Trophoblast cell (in vitro differentiated cells and primary cell): ENCODE results near the gene SLC5A5.

Experiments used
- DNase-seq, 2 donors: peaks; one replicate each; pipeline ENCODE4 v3.0.0-alpha.2; 2016
- H2AFZ ChIP-seq: 2 replicates; pipeline ENCODE4 v1.6.1; 2013; ENCODE audit warnings: low read length, moderate library complexity, mild to moderate bottlenecking; ENCODE audit not compliant: insufficient read depth, poor library complexity
- H2AK5ac ChIP-seq: 2 replicates; pipeline ENCODE4 v1.6.1; 2013; ENCODE audit warnings: mild to moderate bottlenecking, low read length
- H2BK120ac ChIP-seq: 2 replicates; pipeline ENCODE4 v1.6.1; 2013; ENCODE audit warnings: low read length, mild to moderate bottlenecking, moderate library complexity; ENCODE audit not compliant: insufficient read depth, poor library complexity
- H2BK12ac ChIP-seq: 2 replicates; pipeline ENCODE4 v1.6.1; 2013; ENCODE audit warnings: mild to moderate bottlenecking, low read length, moderate library complexity
- H2BK5ac ChIP-seq: 2 replicates; pipeline ENCODE4 v1.6.1; 2013; ENCODE audit warnings: low read length, low read depth, moderate library complexity, mild to moderate bottlenecking; ENCODE audit not compliant: poor library complexity
- H3K14ac ChIP-seq: 2 replicates; pipeline ENCODE4 v1.6.1; 2013; ENCODE audit warnings: mild to moderate bottlenecking, low read length
- H3K18ac ChIP-seq: 2 replicates; pipeline ENCODE4 v1.6.1; 2013; ENCODE audit warnings: mild to moderate bottlenecking, low read length
- H3K23ac ChIP-seq: 2 replicates; pipeline ENCODE4 v1.6.1; 2013; ENCODE audit warnings: low read length
- H3K27ac ChIP-seq: 2 replicates; pipeline ENCODE4 v1.5.1; 2013; ENCODE audit warnings: low read depth, mild to moderate bottlenecking, inconsistent platforms, low read length, moderate library complexity
- H3K27me3 ChIP-seq: 2 replicates; pipeline ENCODE4 v1.6.1; 2013; ENCODE audit warnings: inconsistent platforms, mild to moderate bottlenecking, low read length, moderate library complexity; ENCODE audit not compliant: insufficient read depth
- H3K36me3 ChIP-seq, 2 experiments: 1 replicate in 1 of 2; 2 replicates in 1 of 2; pipeline ENCODE4 v1.6.1; 2013; ENCODE audit warnings: low read length in 2 of 2, mild to moderate bottlenecking in 2 of 2, moderate library complexity in 1 of 2; ENCODE audit not compliant: insufficient read depth in 2 of 2, control insufficient read depth in 1 of 2
- H3K4ac ChIP-seq: 2 replicates; pipeline ENCODE4 v1.6.1; 2013; ENCODE audit warnings: low read depth, mild to moderate bottlenecking, low read length, moderate library complexity
- H3K4me1 ChIP-seq, 2 experiments: 1 replicate in 1 of 2; 2 replicates in 1 of 2; pipeline ENCODE4 v1.6.1; 2013; ENCODE audit warnings: low read length in 2 of 2, mild to moderate bottlenecking in 2 of 2, moderate library complexity in 1 of 2; ENCODE audit not compliant: insufficient read depth in 2 of 2, control insufficient read depth in 1 of 2
- H3K4me2 ChIP-seq: 2 replicates; pipeline ENCODE4 v1.6.1; 2013; ENCODE audit warnings: inconsistent platforms, mild to moderate bottlenecking, low read length, moderate library complexity
- H3K4me3 ChIP-seq: 2 replicates; pipeline ENCODE4 v1.5.1; 2013; ENCODE audit warnings: mild to moderate bottlenecking, low read depth, low read length, inconsistent platforms
- H3K79me1 ChIP-seq: one replicate; pipeline ENCODE4 v1.6.1; 2013; ENCODE audit warnings: low read length
- H3K79me2 ChIP-seq: 2 replicates; pipeline ENCODE4 v1.6.1; 2013; ENCODE audit warnings: low read length, mild to moderate bottlenecking; ENCODE audit not compliant: control insufficient read depth, insufficient read depth, poor library complexity
- H3K9ac ChIP-seq: 2 replicates; pipeline ENCODE4 v1.6.1; 2013; ENCODE audit warnings: mild to moderate bottlenecking, low read length
- H3K9me3 ChIP-seq: 2 replicates; pipeline ENCODE4 v1.6.1; 2013; ENCODE audit warnings: low read depth, mild to moderate bottlenecking, control low read depth, inconsistent platforms, low read length; ENCODE audit not compliant: insufficient read depth
- H4K12ac ChIP-seq: 2 replicates; pipeline ENCODE4 v1.6.1; 2013; ENCODE audit warnings: low read depth, mild to moderate bottlenecking, low read length, moderate library complexity
- H4K8ac ChIP-seq: 2 replicates; pipeline ENCODE4 v1.6.1; 2013; ENCODE audit warnings: low read depth, mild to moderate bottlenecking, low read length, moderate library complexity
- H4K91ac ChIP-seq: one replicate; pipeline ENCODE4 v1.6.1; 2013; ENCODE audit warnings: low read depth, mild to moderate bottlenecking, low read length, moderate library complexity
- WGBS: extraction: QIAGEN DNeasy Blood & Tissue Kit; methylation state at CpG from one replicate; pipeline ENCODE4 v1.1.7; 2013; ENCODE audit warnings: missing lambda C conversion rate; ENCODE audit not compliant: insufficient read length, insufficient coverage; ENCODE audit errors: extremely low coverage; 5-methylcytosine and 5-hydroxymethylcytosine counted together

Gene SLC5A5

DNA sequence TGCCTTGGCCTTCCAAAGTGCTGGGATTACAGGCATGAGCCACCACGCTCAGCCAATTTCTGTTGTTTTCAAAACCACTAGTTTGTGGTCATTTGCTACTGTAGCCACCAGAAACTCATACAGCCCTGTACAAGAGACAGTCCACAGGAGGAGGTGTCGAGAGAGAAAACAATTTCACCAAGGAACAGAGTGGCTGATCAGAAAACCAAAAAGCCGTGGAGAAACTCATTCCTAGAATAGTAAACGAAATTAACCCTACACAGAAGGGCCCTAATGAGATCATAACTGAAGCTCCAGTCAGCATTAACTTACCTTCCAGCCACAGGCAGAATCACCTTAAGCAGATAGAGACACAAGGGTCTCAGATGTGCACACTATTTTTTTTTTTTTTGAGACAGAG is 57.3 kb downstream of the SLC5A5 start:
- H2BK120ac ChIP-seq, result no peak overlapping the region
- no CpG with 5 or more reads among the region's 4 CpGs for WGBS

DNA sequence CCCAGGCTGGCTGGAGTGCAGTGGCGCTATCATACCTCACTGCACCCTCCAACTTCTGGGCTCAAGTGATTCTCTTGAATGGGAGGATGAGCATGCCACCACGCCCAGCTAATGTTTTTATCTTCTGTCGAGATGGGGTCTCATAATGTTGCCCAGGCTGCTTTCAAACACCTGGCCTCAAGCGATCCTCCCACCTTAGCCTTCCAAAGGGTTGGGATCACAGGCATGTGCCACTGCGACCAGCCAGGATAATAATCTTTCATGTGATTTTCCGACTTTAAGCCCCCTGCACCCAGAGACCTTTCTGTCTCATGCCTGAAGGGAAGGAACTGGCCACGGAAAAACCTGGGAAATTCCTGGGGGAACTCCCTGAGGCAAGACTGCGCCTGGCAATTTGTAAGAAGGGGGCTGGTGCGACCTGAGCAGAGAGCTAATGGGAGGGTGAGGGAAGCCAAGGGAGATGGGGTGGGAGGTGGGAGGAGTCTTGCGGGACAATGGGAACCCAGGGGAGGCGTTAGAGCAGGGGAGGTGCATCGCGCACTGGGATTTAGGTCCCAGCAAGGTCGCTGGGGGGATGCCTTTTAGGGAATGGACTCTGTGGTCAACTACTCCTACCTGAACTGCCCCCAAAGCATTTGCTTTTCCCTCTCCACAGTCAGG is 59.9 kb downstream of the SLC5A5 start:
- Histone ChIP-seq H3K79me1 (peaks cover 8% of the 10 kb centered on the region), H3K18ac (no peak overlapping the region), H3K36me3 (peaks cover 4 to 7% of the 10 kb centered on the region in 2 experiments), H3K4ac (no peak overlapping the region), H3K14ac (no peak overlapping the region), H3K27me3 (no peaks in the 10 kb centered on the region), H3K4me1 (peaks cover 9 to 14% of the 10 kb centered on the region in 2 experiments), H3K4me2 (peak overlapping the region; percentile 72), H3K27ac (no peak overlapping the region), H3K79me2 (peaks cover 5% of the 10 kb centered on the region), H4K8ac (peak overlapping the region; percentile 77), H3K23ac (no peak overlapping the region), H2BK120ac (no peak overlapping the region), H3K4me3 (no peak overlapping the region), H2BK5ac (no peak overlapping the region), H3K9ac (no peak overlapping the region), H2AK5ac (no peak overlapping the region), H2BK12ac (no peak overlapping the region), H2AFZ (peak overlapping the region; percentile 80), H4K12ac (peak overlapping the region; percentile 9), H4K91ac (no peak overlapping the region), H3K9me3 (no peaks in the 10 kb centered on the region)
- no peak for DNase-seq
- WGBS, result no CpG with 5 or more reads among the region's 14 CpGs

More for the DNA sequence above, 57.3 kb downstream of the SLC5A5 start:
- peaks cover 5% of the 10 kb centered on the region for H3K79me2 ChIP-seq
- no peak overlapping the region for H4K12ac ChIP-seq
- H3K14ac ChIP-seq, result no peak overlapping the region
- H3K79me1 ChIP-seq, result peaks cover 8% of the 10 kb centered on the region
- H3K27ac ChIP-seq, result no peak overlapping the region
- no peak overlapping the region for H3K4me3 ChIP-seq
- H3K23ac ChIP-seq, result no peak overlapping the region
- no peaks in the 10 kb centered on the region for H3K27me3 ChIP-seq
- H4K8ac ChIP-seq, result no peak overlapping the region
- no peak overlapping the region for H3K18ac ChIP-seq
- H3K9me3 ChIP-seq, result no peaks in the 10 kb centered on the region
- no peak for DNase-seq
- H3K4me1 ChIP-seq, result peaks cover 9 to 14% of the 10 kb centered on the region in 2 experiments
- H4K91ac ChIP-seq, result no peak overlapping the region
- no peak overlapping the region for H2AFZ ChIP-seq
- no peak overlapping the region for H2AK5ac ChIP-seq
- H3K4ac ChIP-seq, result no peak overlapping the region
- no peak overlapping the region for H3K4me2 ChIP-seq
- H3K9ac ChIP-seq, result no peak overlapping the region
- no peak overlapping the region for H2BK5ac ChIP-seq
- H3K36me3 ChIP-seq, result no peaks in the 10 kb centered on the region
- no peak overlapping the region for H2BK12ac ChIP-seq

DNA sequence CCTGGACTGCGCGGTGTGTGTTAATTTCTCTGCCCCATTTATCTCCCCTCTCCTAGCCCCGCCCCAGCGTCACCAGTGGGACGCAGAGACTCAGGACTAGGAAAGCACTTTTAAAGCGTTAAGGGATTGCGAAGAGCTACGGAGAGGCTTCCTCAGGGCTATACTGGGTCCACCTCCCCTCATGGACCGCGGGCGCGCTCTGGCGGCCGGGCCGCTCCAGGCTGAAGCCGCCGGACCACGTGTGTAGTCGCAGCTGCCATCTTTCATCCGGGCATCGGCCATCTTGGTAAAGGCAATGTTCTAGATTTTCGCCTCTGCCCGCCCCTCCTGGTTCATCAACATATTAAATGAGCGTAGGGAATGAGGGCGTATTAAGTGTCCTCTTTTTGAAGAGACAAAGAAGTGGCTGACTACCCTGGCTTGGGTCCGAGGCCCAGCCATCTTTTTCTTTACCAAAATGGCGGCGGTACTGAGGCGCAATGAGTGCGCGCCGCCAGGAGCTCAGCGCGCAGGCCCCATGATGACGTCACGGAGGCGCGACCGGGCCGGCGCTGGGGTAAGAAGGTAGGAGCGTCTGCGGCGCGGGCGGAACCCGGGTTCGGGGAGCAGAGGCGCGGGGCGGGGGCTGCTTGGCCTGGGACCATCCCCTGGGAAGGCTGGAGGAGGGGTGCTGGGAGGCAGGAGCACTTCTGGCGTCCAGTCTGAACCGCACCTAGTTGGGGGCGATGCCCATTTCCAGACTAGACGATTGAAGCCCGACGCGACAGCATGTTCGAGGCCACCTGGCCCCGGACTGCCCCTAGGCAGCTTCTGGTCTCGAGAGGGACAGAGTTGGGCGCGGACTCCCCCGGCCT is 61.0 kb downstream of the SLC5A5 start, which contains the start of gene CCDC124:
TSS of gene CCDC124 (plus strand) at position 531 of the 854 bp plus-strand sequence. CDS start 3,406 bp downstream, outside the sequence.
- no CpG with 5 or more reads among the region's 64 CpGs for WGBS
- no peak within 1 kb of the TSS for H3K23ac ChIP-seq

DNA sequence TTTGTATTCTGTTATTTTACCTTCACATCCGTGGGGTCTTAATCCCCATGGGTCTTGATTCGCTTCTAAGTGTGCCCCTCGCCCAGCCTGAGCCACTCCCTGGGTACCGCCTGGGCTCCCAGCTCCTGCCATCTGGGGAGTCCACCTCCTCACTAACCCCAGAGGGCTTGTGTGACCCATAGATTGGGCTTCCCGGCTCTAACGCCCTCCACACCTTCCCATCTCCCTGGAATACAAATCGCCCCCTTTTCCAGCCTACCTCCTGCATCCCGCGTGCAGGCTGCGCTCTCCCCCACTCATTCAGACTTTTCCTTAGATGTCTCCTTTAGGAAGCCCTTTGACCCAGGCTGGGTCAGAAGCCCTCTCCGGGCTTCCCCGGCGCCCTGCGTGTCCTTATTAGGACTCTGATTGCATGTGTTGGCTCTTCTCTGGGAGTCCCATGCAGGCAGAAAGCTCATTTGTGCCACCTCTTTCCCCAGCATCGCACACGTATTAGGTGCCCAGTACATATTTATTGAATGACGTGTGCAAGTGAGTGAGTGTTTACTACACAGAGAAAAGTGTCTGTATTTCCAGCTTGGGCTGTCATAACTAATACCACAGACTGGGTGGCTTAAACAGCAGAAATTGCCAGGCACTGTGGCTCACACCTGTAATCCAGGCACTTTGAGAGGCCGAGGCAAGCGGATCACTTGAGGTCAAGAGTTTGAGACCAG is 61.8 kb downstream of the SLC5A5 start:
- peaks cover 9 to 14% of the 10 kb centered on the region in 2 experiments for H3K4me1 ChIP-seq
- peaks cover 5 to 12% of the 10 kb centered on the region in 2 experiments for H3K36me3 ChIP-seq
- peak overlapping the region; percentile 59 for H3K14ac ChIP-seq
- H3K9ac ChIP-seq, result peak overlapping the region; percentile 93
- H3K23ac ChIP-seq, result no peak overlapping the region
- H2AFZ ChIP-seq, result no peak overlapping the region
- H2BK120ac ChIP-seq, result no peak overlapping the region
- H4K8ac ChIP-seq, result peak overlapping the region; percentile 66
- H4K91ac ChIP-seq, result peak overlapping the region; percentile 82
- no peaks in the 10 kb centered on the region for H3K9me3 ChIP-seq
- no peak overlapping the region for H3K27ac ChIP-seq
- peaks cover 5% of the 10 kb centered on the region for H3K79me2 ChIP-seq
- H4K12ac ChIP-seq, result peak overlapping the region; percentile 14
- no CpG with 5 or more reads among the region's 19 CpGs for WGBS
- peak overlapping the region; percentile 81 for H3K4ac ChIP-seq
- peak overlapping the region; percentile 49 for H2AK5ac ChIP-seq
- peak overlapping the region; percentile 49 for H3K18ac ChIP-seq
- H3K4me2 ChIP-seq, result peak overlapping the region; percentile 72
- no peaks in the 10 kb centered on the region for H3K27me3 ChIP-seq
- peaks cover 8% of the 10 kb centered on the region for H3K79me1 ChIP-seq
- peak overlapping the region; percentile 79 for H3K4me3 ChIP-seq
- no peak overlapping the region for H2BK5ac ChIP-seq
- DNase-seq, result peak; percentile 63 to 76
- no peak overlapping the region for H2BK12ac ChIP-seq

More for the DNA sequence above, 61.0 kb downstream of the SLC5A5 start, which contains the start of gene CCDC124:
- H3K9me3 ChIP-seq, result no peaks in the 10 kb centered on the region
- H3K4me1 ChIP-seq, result peaks cover 9 to 14% of the 10 kb centered on the region in 2 experiments
- DNase-seq, result peak; percentile 95 to 96
- H3K36me3 ChIP-seq, result peaks cover 5 to 12% of the 10 kb centered on the region in 2 experiments
- H3K9ac ChIP-seq, result peak within 1 kb of the TSS; percentile 93
- H2AFZ ChIP-seq, result peak within 1 kb of the TSS; percentile 80
- H4K91ac ChIP-seq, result peak within 1 kb of the TSS; percentile 82
- peak within 1 kb of the TSS; percentile 79 for H3K4me3 ChIP-seq
- peak within 1 kb of the TSS; percentile 77 for H2BK5ac ChIP-seq
- peak within 1 kb of the TSS; percentile 62 for H3K14ac ChIP-seq
- no peaks in the 10 kb centered on the region for H3K27me3 ChIP-seq
- H3K79me2 ChIP-seq, result peaks cover 5% of the 10 kb centered on the region
- peak within 1 kb of the TSS; percentile 81 for H3K4ac ChIP-seq
- peak within 1 kb of the TSS; percentile 38 for H2BK12ac ChIP-seq
- peak within 1 kb of the TSS; percentile 72 for H2BK120ac ChIP-seq
- H3K79me1 ChIP-seq, result peaks cover 8% of the 10 kb centered on the region
- peak within 1 kb of the TSS; percentile 33 for H4K12ac ChIP-seq
- peak within 1 kb of the TSS; percentile 49 for H3K18ac ChIP-seq
- peak within 1 kb of the TSS; percentile 49 for H2AK5ac ChIP-seq
- peak within 1 kb of the TSS; percentile 77 for H4K8ac ChIP-seq
- H3K27ac ChIP-seq, result no peak within 1 kb of the TSS
- peak within 1 kb of the TSS; percentile 72 for H3K4me2 ChIP-seq
